Measurements from ENCODE around the gene LSP1. TPM values are rescaled to one million over a fixed set of nuclear protein-coding genes. Genes with fewer than 3 reads are reported as not detected.

Gene LSP1
- total and polyA plus RNA-seq, 2 donors (not counting 1 experiment from before 2014, with no cell fraction given) = 0.19 to 1.8 TPM

DNA sequence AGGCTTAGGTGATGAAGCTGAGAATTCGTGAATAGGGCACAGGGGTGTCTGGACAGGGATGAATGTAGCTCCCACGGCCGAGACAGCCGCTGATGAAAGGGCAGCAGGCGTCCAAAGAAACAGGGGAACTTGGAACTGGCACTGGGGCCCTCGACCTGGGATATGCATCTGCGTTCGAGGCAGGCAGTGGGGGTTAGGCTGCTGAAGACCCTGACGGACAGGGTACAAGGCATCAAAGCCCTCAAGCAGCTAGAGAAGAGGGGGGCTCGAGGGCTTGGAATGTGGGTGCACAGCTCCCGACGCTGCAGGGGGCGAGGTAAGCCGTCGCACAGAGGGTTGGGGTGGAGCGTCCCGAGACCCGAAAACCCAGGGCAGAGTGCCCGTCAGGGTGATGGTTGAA is 25.0 kb upstream of the LSP1 start:
- Histone ChIP-seq H2AFZ (ENCODE audit: low read length) (no peak overlapping the region), H3K9me3 (ENCODE audit: control insufficient read depth, insufficient read depth, low read depth, low read length) (no peaks in the 10 kb centered on the region), H3K4me2 (ENCODE audit: extremely low read depth, insufficient read depth, low read length) (no peak overlapping the region), H3K4me3 (replicated peaks in 1 of 4; ENCODE audit: control extremely low read depth in 1 of 4, insufficient read depth in 1 of 4, low read depth in 3 of 4, low read length in 4 of 4) (no peak overlapping the region), H3K9ac (ENCODE audit: insufficient read depth, low read length) (no peak overlapping the region), H4K20me1 (ENCODE audit: control insufficient read depth, extremely low read depth, insufficient read depth, low read length) (no peaks in the 10 kb centered on the region), H3K27me3 (ENCODE audit: control insufficient read depth, insufficient read depth, low read length) (peaks cover 4% of the 10 kb centered on the region), H3K79me2 (ENCODE audit: control insufficient read depth, insufficient read depth, low read length) (no peaks in the 10 kb centered on the region), H3K4me1 (ENCODE audit: control insufficient read depth, extremely low read depth, insufficient read depth, low read length) (peaks cover 8% of the 10 kb centered on the region), H3K27ac (ENCODE audit: insufficient read depth, low read length) (no peak overlapping the region), H3K36me3 (ENCODE audit: control insufficient read depth, insufficient read depth, low read length) (no peaks in the 10 kb centered on the region)
- TF ChIP-seq EZH2 (IDR thresholded peaks at IDR 0.05; ENCODE audit: low read length, missing control alignments) = no peak
- TF ChIP-seq, protein P1, sequence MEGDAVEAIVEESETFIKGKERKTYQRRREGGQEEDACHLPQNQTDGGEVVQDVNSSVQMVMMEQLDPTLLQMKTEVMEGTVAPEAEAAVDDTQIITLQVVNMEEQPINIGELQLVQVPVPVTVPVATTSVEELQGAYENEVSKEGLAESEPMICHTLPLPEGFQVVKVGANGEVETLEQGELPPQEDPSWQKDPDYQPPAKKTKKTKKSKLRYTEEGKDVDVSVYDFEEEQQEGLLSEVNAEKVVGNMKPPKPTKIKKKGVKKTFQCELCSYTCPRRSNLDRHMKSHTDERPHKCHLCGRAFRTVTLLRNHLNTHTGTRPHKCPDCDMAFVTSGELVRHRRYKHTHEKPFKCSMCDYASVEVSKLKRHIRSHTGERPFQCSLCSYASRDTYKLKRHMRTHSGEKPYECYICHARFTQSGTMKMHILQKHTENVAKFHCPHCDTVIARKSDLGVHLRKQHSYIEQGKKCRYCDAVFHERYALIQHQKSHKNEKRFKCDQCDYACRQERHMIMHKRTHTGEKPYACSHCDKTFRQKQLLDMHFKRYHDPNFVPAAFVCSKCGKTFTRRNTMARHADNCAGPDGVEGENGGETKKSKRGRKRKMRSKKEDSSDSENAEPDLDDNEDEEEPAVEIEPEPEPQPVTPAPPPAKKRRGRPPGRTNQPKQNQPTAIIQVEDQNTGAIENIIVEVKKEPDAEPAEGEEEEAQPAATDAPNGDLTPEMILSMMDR (conservative IDR thresholded peaks at IDR 0.05 in 1 of 2, IDR thresholded peaks at IDR 0.05 in 1 of 2; ENCODE audit: low read depth in 1 of 2, low read length in 2 of 2) = no peak
- DNase-seq (ENCODE audit: low read depth in 2 of 2) = no peak

DNA sequence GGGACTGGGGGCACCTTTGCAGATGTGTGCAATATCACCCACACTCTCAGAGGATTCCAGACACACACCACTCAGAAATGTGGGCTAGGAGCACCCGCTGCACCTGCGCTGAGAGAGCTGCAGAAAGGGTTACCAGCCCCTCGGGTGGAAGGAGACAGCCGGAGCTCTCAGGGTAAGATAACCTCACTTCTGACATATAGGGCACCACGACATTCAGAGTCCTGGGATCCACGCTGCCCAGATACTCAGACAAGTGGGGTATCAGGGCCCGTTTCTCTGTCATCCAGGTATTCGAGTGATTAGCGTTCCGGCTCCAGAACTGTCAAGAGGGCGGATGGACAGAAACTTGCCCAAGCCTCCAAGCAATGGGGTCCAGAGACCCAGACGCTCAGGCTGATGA is 24.3 kb upstream of the LSP1 start:
- Histone ChIP-seq H3K36me3 (ENCODE audit: control insufficient read depth, insufficient read depth, low read length) (no peaks in the 10 kb centered on the region), H3K27me3 (ENCODE audit: control insufficient read depth, insufficient read depth, low read length) (peaks cover 4% of the 10 kb centered on the region), H3K4me2 (ENCODE audit: extremely low read depth, insufficient read depth, low read length) (no peak overlapping the region), H3K9ac (ENCODE audit: insufficient read depth, low read length) (no peak overlapping the region), H2AFZ (ENCODE audit: low read length) (no peak overlapping the region), H3K79me2 (ENCODE audit: control insufficient read depth, insufficient read depth, low read length) (no peaks in the 10 kb centered on the region), H3K4me1 (ENCODE audit: control insufficient read depth, extremely low read depth, insufficient read depth, low read length) (peaks cover 8% of the 10 kb centered on the region), H3K4me3 (replicated peaks in 1 of 4; ENCODE audit: control extremely low read depth in 1 of 4, insufficient read depth in 1 of 4, low read depth in 3 of 4, low read length in 4 of 4) (no peak overlapping the region), H3K27ac (ENCODE audit: insufficient read depth, low read length) (no peak overlapping the region), H3K9me3 (ENCODE audit: control insufficient read depth, insufficient read depth, low read depth, low read length) (no peaks in the 10 kb centered on the region), H4K20me1 (ENCODE audit: control insufficient read depth, extremely low read depth, insufficient read depth, low read length) (no peaks in the 10 kb centered on the region)
- TF ChIP-seq, protein P1 (conservative IDR thresholded peaks at IDR 0.05 in 1 of 2, IDR thresholded peaks at IDR 0.05 in 1 of 2; ENCODE audit: low read depth in 1 of 2, low read length in 2 of 2) = no peak
- no peak for TF ChIP-seq EZH2 (IDR thresholded peaks at IDR 0.05; ENCODE audit: low read length, missing control alignments)
- no peak for DNase-seq (ENCODE audit: low read depth in 2 of 2)

DNA sequence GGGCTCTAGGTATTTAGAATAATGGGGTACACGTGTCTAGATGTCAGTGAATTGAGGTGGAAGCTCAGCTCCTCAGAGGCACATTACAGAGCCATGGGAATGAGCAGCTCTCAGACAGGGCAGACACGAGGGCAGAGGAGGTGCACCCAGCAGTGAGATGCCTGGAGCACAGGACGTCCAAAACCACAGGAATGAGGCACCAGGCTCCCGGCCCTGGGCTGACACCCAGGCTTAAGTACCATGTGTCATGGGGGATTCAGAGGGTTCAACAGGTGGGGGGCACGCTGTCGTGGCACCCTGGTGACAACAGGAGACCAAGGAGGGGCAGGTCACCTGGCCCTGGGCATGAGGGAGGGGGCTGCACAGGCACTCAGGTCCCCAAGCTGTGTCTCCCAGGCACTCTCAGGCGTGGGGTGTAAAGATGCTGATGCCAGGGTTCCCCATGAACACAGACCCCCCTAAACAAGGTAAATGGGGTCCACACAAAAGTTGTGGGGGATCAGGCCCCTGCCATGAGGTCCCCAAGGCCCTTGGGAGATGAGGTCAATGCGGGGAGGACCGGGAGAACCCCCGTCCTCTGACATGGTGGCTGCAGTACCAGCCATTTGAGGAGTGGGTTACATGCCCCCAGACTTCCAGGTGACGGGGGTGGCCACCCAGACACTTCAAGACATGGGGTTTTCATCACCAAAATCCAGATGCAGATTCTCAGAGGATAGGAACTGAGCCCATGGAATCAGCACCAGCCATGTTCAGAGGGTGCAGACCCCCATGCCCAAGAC is 23.7 kb upstream of the LSP1 start:
- H2AFZ ChIP-seq (ENCODE audit: low read length) = no peak overlapping the region
- no peaks in the 10 kb centered on the region for H3K36me3 ChIP-seq (ENCODE audit: control insufficient read depth, insufficient read depth, low read length)
- no peak overlapping the region for H3K27ac ChIP-seq (ENCODE audit: insufficient read depth, low read length)
- H3K9me3 ChIP-seq (ENCODE audit: control insufficient read depth, insufficient read depth, low read depth, low read length) = no peaks in the 10 kb centered on the region
- no peak overlapping the region for H3K4me2 ChIP-seq (ENCODE audit: extremely low read depth, insufficient read depth, low read length)
- no peaks in the 10 kb centered on the region for H4K20me1 ChIP-seq (ENCODE audit: control insufficient read depth, extremely low read depth, insufficient read depth, low read length)
- no peak overlapping the region for H3K4me3 ChIP-seq (replicated peaks in 1 of 4; ENCODE audit: control extremely low read depth in 1 of 4, insufficient read depth in 1 of 4, low read depth in 3 of 4, low read length in 4 of 4)
- peaks cover 8% of the 10 kb centered on the region for H3K4me1 ChIP-seq (ENCODE audit: control insufficient read depth, extremely low read depth, insufficient read depth, low read length)
- peak; percentile 31 to 79 for DNase-seq (ENCODE audit: low read depth in 2 of 2)
- no peak overlapping the region for H3K9ac ChIP-seq (ENCODE audit: insufficient read depth, low read length)
- peaks cover 4% of the 10 kb centered on the region for H3K27me3 ChIP-seq (ENCODE audit: control insufficient read depth, insufficient read depth, low read length)
- no peaks in the 10 kb centered on the region for H3K79me2 ChIP-seq (ENCODE audit: control insufficient read depth, insufficient read depth, low read length)
- no peak for TF ChIP-seq EZH2 (IDR thresholded peaks at IDR 0.05; ENCODE audit: low read length, missing control alignments)
- TF ChIP-seq, protein P1 (conservative IDR thresholded peaks at IDR 0.05 in 1 of 2, IDR thresholded peaks at IDR 0.05 in 1 of 2; ENCODE audit: low read depth in 1 of 2, low read length in 2 of 2) = no peak

Measured in fibroblast of lung (primary cell).